ENCODE data around the gene FOLR2. TPM values are rescaled to one million over a fixed set of nuclear protein-coding genes. Genes with fewer than 3 reads are reported as not detected.

Gene FOLR2
- total RNA-seq, 1 experiment from 2014 or later = not detected

- Mint-ChIP-seq H3K9me3 (ENCODE audit: low read depth, unreplicated experiment) (no peaks in the 10 kb centered on the region), H3K36me3 (ENCODE audit: insufficient read depth, unreplicated experiment) (peaks cover 52% of the 10 kb centered on the region), H3K4me3 (ENCODE audit: low read depth, unreplicated experiment) (no peak overlapping the region), H3K4me1 (ENCODE audit: low read depth, unreplicated experiment) (no peaks in the 10 kb centered on the region), H3K27ac (ENCODE audit: unreplicated experiment) (no peak overlapping the region), H3K27me3 (ENCODE audit: unreplicated experiment) (no peaks in the 10 kb centered on the region)
- CTCF ChIA-PET = no interaction called here
- BruUV-seq (replicated peaks) = no TSS peak
- intact Hi-C loops (cut with micrococcal nuclease; ENCODE audit: unreplicated experiment) = no loop called here
- no peak for TF ChIP-seq CTCF (IDR thresholded peaks at IDR 0.05; ENCODE audit: unreplicated experiment)
- no peak for DNase-seq
Observed at GRCh38 chr11:72233056-72233772, 16.6 kb downstream of the FOLR2 start.

- Mint-ChIP-seq H3K4me3 (ENCODE audit: low read depth, unreplicated experiment) (no peak overlapping the region), H3K27me3 (ENCODE audit: unreplicated experiment) (no peaks in the 10 kb centered on the region), H3K27ac (ENCODE audit: unreplicated experiment) (no peak overlapping the region), H3K9me3 (ENCODE audit: low read depth, unreplicated experiment) (no peaks in the 10 kb centered on the region), H3K36me3 (ENCODE audit: insufficient read depth, unreplicated experiment) (peaks cover 50% of the 10 kb centered on the region), H3K4me1 (ENCODE audit: low read depth, unreplicated experiment) (no peaks in the 10 kb centered on the region)
- no peak for TF ChIP-seq CTCF (IDR thresholded peaks at IDR 0.05; ENCODE audit: unreplicated experiment)
- BruUV-seq (replicated peaks) = no TSS peak
- DNase-seq = no peak
- intact Hi-C loops (cut with micrococcal nuclease; ENCODE audit: unreplicated experiment) = no loop called here
- CTCF ChIA-PET = interaction anchor here (0.9 kb wide), 1 partner anchor 14 kb away, joined by 3 read pairs; no protein-coding TSS in a partner anchor
Observed at GRCh38 chr11:72233773-72234513, 17.3 kb downstream of the FOLR2 start.

GRCh38 chr11:72234514-72234830 is 17.9 kb downstream of the FOLR2 start:
- Mint-ChIP-seq H3K9me3 (ENCODE audit: low read depth, unreplicated experiment) (no peaks in the 10 kb centered on the region), H3K27ac (ENCODE audit: unreplicated experiment) (no peak overlapping the region), H3K4me3 (ENCODE audit: low read depth, unreplicated experiment) (no peak overlapping the region), H3K27me3 (ENCODE audit: unreplicated experiment) (no peaks in the 10 kb centered on the region), H3K36me3 (ENCODE audit: insufficient read depth, unreplicated experiment) (peaks cover 54% of the 10 kb centered on the region), H3K4me1 (ENCODE audit: low read depth, unreplicated experiment) (no peaks in the 10 kb centered on the region)
- no peak for DNase-seq
- intact Hi-C loops (cut with micrococcal nuclease; ENCODE audit: unreplicated experiment) = no loop called here
- CTCF ChIA-PET = interaction anchor here (0.9 kb wide), 1 partner anchor 15 kb away, joined by 3 read pairs; no protein-coding TSS in a partner anchor
- TF ChIP-seq CTCF (IDR thresholded peaks at IDR 0.05; ENCODE audit: unreplicated experiment) = no peak
- BruUV-seq (replicated peaks) = no TSS peak

GRCh38 chr11:72234920-72235319 is 18.3 kb downstream of the FOLR2 start:
- intact Hi-C loops (cut with micrococcal nuclease; ENCODE audit: unreplicated experiment) = no loop called here
- BruUV-seq (replicated peaks) = no TSS peak
- CTCF ChIA-PET = interaction anchor here (0.9 kb wide), 1 partner anchor 15 kb away, joined by 3 read pairs; no protein-coding TSS in a partner anchor

More at GRCh38 chr11:72234920-72235319, 18.3 kb downstream of the FOLR2 start:
- H3K4me3 Mint-ChIP-seq (ENCODE audit: low read depth, unreplicated experiment) = no peak overlapping the region
- H3K9me3 Mint-ChIP-seq (ENCODE audit: low read depth, unreplicated experiment) = no peaks in the 10 kb centered on the region
- DNase-seq = no peak
- TF ChIP-seq CTCF (IDR thresholded peaks at IDR 0.05; ENCODE audit: unreplicated experiment) = no peak
- H3K27ac Mint-ChIP-seq (ENCODE audit: unreplicated experiment) = no peak overlapping the region
- peaks cover 54% of the 10 kb centered on the region for H3K36me3 Mint-ChIP-seq (ENCODE audit: insufficient read depth, unreplicated experiment)
- H3K27me3 Mint-ChIP-seq (ENCODE audit: unreplicated experiment) = peaks cover 3% of the 10 kb centered on the region
- no peaks in the 10 kb centered on the region for H3K4me1 Mint-ChIP-seq (ENCODE audit: low read depth, unreplicated experiment)
